HEK293T (cell line): ENCODE data around the gene HLA-DMB.

Experiments used
- CTCF ChIA-PET: fragments of 350-600 bp; formaldehyde crosslinking; extraction: SDS; loops from one replicate; lab custom pipeline; 2021; ENCODE audit warnings: antibody characterized with exemption, inconsistent platforms; lab: Yijun Ruan, JAX
- POLR2A ChIA-PET: fragments of 350-600 bp; formaldehyde crosslinking; extraction: SDS; loops from one replicate; lab custom pipeline; 2020; ENCODE audit warnings: antibody characterized with exemption, inconsistent platforms; lab: Yijun Ruan, JAX
- DNase-seq: peaks from one replicate; pipeline ENCODE4 v3.0.0; 2012; ENCODE audit warnings: mixed read lengths; ENCODE audit errors: extremely low spot score
- ARNT ChIP-seq: fragments of 450-650 bp; IDR thresholded peaks from 2 replicates; pipeline ENCODE4 v1.6.1; 2017; ENCODE audit warnings: mild to moderate bottlenecking
- BHLHE40 ChIP-seq: fragments of 450-650 bp; IDR thresholded peaks from 2 replicates; pipeline ENCODE4 v1.6.1; 2016; ENCODE audit warnings: mild to moderate bottlenecking, moderate library complexity, borderline replicate concordance
- CTBP1 ChIP-seq: fragments of 450-650 bp; IDR thresholded peaks from 2 replicates; pipeline ENCODE4 v1.6.1; 2016; ENCODE audit warnings: borderline replicate concordance
- ELF4 ChIP-seq: fragments of 450-650 bp; IDR thresholded peaks from 2 replicates; pipeline ENCODE4 v1.6.1; 2017; ENCODE audit warnings: antibody characterized with exemption
- FOXA1 ChIP-seq: fragments of 450-650 bp; IDR thresholded peaks from 2 replicates; pipeline ENCODE4 v1.6.1; 2016; ENCODE audit warnings: mild to moderate bottlenecking
- FOXK2 ChIP-seq: fragments of 450-650 bp; IDR thresholded peaks from 2 replicates; pipeline ENCODE4 v1.6.1; 2016; ENCODE audit warnings: mild to moderate bottlenecking
- FOXM1 ChIP-seq: fragments of 450-650 bp; IDR thresholded peaks from 2 replicates; pipeline ENCODE4 v1.6.1; 2017; ENCODE audit warnings: mild to moderate bottlenecking, borderline replicate concordance
- HDGF ChIP-seq: fragments of 450-650 bp; IDR thresholded peaks from 2 replicates; pipeline ENCODE4 v1.6.1; 2017; ENCODE audit warnings: antibody characterized with exemption, borderline replicate concordance
- L3MBTL2 ChIP-seq: fragments of 450-650 bp; conservative IDR thresholded peaks from 2 replicates; pipeline ENCODE4 v1.6.1; 2016; ENCODE audit warnings: mild to moderate bottlenecking
- LEF1 ChIP-seq: fragments of 450-650 bp; IDR thresholded peaks from 2 replicates; pipeline ENCODE4 v1.6.1; 2017; ENCODE audit warnings: mild to moderate bottlenecking, borderline replicate concordance
- NFRKB ChIP-seq: fragments of 450-650 bp; IDR thresholded peaks from 2 replicates; pipeline ENCODE4 v1.6.1; 2016; ENCODE audit warnings: mild to moderate bottlenecking, moderate library complexity
- SP1 ChIP-seq: fragments of 450-650 bp; IDR thresholded peaks from 2 replicates; pipeline ENCODE4 v1.6.1; 2017
- SUZ12 ChIP-seq: fragments of 450-650 bp; IDR thresholded peaks from 2 replicates; pipeline ENCODE4 v1.6.1; 2016; ENCODE audit warnings: mild to moderate bottlenecking
- TARDBP ChIP-seq: fragments of 450-650 bp; IDR thresholded peaks from 2 replicates; pipeline ENCODE4 v1.6.1; 2016
- ZNF384 ChIP-seq: fragments of 450-650 bp; IDR thresholded peaks from 2 replicates; pipeline ENCODE4 v1.6.1; 2016
- TF ChIP-seq, protein P1 (sequence below): fragments of 450-650 bp; IDR thresholded peaks from 2 replicates; pipeline ENCODE4 v1.6.1; 2016

HLA-DMB gene

GRCh38 chr6:32937230-32937633, 3.6 kb downstream of the HLA-DMB start:
- ChIA-PET POLR2A (interaction anchor here (10.9 kb wide), 1 partner anchor 35 kb away, joined by 113 read pairs; no protein-coding TSS in a partner anchor), CTCF (interaction anchor here (1.0 kb wide), 1 partner anchor 77 kb away, joined by 4 read pairs; no protein-coding TSS in a partner anchor)
- no peak for TF ChIP-seq FOXK2
- no peak for TF ChIP-seq CTBP1
- TF ChIP-seq, protein P1, sequence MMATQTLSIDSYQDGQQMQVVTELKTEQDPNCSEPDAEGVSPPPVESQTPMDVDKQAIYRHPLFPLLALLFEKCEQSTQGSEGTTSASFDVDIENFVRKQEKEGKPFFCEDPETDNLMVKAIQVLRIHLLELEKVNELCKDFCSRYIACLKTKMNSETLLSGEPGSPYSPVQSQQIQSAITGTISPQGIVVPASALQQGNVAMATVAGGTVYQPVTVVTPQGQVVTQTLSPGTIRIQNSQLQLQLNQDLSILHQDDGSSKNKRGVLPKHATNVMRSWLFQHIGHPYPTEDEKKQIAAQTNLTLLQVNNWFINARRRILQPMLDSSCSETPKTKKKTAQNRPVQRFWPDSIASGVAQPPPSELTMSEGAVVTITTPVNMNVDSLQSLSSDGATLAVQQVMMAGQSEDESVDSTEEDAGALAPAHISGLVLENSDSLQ: no peak
- no peak for TF ChIP-seq ARNT
- TF ChIP-seq SUZ12: no peak
- no peak for TF ChIP-seq SP1
- TF ChIP-seq LEF1: no peak
- no peak for TF ChIP-seq L3MBTL2
- no peak for TF ChIP-seq FOXA1
- TF ChIP-seq FOXM1: no peak
- TF ChIP-seq BHLHE40: no peak
- no peak for TF ChIP-seq HDGF
- no peak for TF ChIP-seq NFRKB
- TF ChIP-seq TARDBP: no peak
- no peak for TF ChIP-seq ELF4
- no peak for TF ChIP-seq ZNF384
- no peak for DNase-seq

DNA sequence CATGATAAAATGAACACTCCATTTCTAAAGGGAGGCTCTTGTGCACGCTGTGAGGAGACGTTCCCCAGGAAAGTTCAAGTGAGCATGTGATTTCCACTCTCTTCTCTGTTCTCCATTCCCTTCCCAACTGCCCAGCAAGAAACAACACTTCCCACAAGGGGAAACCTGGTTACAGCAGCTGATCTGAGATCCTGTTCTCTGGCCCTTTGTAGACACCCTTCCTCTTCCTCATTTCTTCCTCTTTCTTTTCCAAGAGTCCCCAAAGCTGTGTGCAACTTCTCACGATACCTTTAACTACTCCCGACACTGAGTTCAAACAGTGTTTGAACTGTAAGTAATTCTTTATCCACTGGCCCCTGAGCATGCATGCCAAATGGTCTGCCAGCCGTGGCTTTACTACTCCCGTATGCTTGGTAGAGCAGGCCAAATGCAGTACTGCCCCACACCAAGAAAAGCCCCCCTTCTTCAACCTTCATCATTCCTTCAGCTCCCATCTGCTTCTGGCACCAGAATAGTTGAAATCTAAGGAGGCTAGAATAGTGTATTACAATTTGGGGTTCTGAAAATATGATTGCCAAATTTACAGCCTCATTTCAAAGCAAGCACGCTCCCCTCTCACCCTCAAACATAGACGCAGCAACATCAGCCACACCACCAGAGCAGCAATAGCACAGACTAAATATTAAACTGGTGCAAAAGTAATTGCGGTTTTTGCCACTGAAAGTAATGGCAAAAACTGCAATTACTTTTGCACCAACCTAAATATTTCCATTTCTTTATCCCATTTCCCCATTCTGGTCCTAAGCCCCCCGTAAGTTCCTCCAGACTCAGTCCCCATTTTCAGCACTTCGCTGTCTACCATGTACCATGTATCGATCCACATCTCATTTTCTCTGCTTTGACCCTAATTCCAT, 4.3 kb downstream of the HLA-DMB start:
- DNase-seq: no peak
- CTCF ChIA-PET: interaction anchor here (0.5 to 4.8 kb wide), 4 partner anchors 17 to 78 kb away, joined by 4 to 79 read pairs (median 4); no protein-coding TSS in a partner anchor
- POLR2A ChIA-PET: interaction anchor here (1.0 to 10.9 kb wide), 2 partner anchors 35 to 42 kb away, joined by 4 to 113 read pairs; no protein-coding TSS in a partner anchor
- TF ChIP-seq ELF4: peak; percentile 46; the same call in 1 of the 2 replicates
- TF ChIP-seq TARDBP: no peak
- no peak for TF ChIP-seq FOXK2

- TF ChIP-seq SUZ12 (no peak), L3MBTL2 (no peak), TARDBP (no peak), ARNT (no peak), LEF1 (no peak), FOXA1 (no peak), FOXK2 (no peak), CTBP1 (no peak), FOXM1 (no peak), NFRKB (no peak), SP1 (no peak), ELF4 (no peak), ZNF384 (no peak)
- TF ChIP-seq, protein P1: no peak
- CTCF ChIA-PET: interaction anchor here (0.7 to 4.8 kb wide), 3 partner anchors 18 to 270 kb away, joined by 3 to 79 read pairs (median 4); no protein-coding TSS in a partner anchor
- POLR2A ChIA-PET: interaction anchor here (1.0 to 10.9 kb wide), 2 partner anchors 36 to 41 kb away, joined by 4 to 113 read pairs; no protein-coding TSS in a partner anchor
- DNase-seq: no peak
Measured at GRCh38 chr6:32935551-32936238, 5.1 kb downstream of the HLA-DMB start.

GRCh38 chr6:32933661-32934085, 7.2 kb downstream of the HLA-DMB start:
- DNase-seq: peak; percentile 78
- TF ChIP-seq ELF4 (no peak), SUZ12 (no peak), ZNF384 (no peak), HDGF (no peak), FOXK2 (no peak), SP1 (no peak), BHLHE40 (no peak), L3MBTL2 (no peak), TARDBP (no peak), FOXM1 (no peak), LEF1 (no peak), ARNT (no peak), CTBP1 (no peak), FOXA1 (no peak), NFRKB (no peak)
- TF ChIP-seq, protein P1: no peak
- ChIA-PET CTCF (interaction anchor here (0.6 to 4.8 kb wide), 25 partner anchors 8 to 839 kb away, joined by 3 to 79 read pairs (median 4); partner anchors contain the start of genes BRD2 and HLA-DMA), POLR2A (interaction anchor here (0.6 to 10.9 kb wide), 5 partner anchors 30 to 51 kb away, joined by 3 to 113 read pairs (median 4); no protein-coding TSS in a partner anchor)
